Measurements from ENCODE around the gene LMTK3. TPM values are rescaled to one million over a fixed set of nuclear protein-coding genes. Genes with fewer than 3 reads are reported as not detected.

The LMTK3 gene
- total and polyA plus RNA-seq, 4 donors, result 8.8 to 76.5 (median 38.3) TPM

DNA sequence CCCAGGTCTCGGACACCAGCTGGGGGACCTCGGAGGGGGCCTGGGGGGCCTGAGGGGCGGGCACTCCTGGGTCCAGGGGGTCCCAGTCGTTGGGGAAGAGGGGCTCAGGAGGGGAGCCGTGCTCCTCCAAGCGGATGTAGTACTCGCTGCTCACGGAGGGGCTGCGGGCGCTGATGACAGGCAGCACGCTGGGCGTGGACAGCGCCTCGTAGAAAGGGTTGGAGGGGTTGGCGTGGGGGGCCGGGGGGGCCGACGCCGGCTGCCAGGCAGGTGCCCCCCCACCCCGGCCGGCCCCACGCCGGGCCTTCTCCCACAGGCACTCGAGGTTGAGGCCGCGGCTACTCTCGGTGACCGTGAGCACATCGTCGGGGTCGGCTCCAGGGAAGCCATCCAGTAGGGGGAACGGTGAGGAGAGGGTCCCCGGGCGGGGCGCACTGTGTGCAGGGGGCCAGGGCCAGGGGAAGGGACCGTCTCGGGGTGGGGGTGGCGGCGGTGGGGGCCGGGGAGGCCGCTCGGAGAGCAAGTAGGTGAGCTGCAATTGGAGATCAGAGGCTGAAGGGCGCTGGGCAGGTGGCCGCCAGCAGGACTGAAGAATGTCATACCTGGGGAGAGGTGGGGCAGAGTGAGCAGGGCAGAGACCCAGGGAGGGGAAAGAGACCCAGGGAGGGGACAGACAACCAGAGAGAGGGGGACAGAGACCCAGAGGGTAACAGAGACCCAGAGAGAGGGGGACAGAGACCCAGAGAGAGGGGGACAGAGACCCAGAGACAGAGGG lies 12.1 kb downstream of the LMTK3 start:
- no peaks in the 10 kb centered on the region for H3K9me3 ChIP-seq (ENCODE audit: control insufficient read depth, insufficient read depth, low read length)
- H3K27me3 ChIP-seq (ENCODE audit: control insufficient read depth, insufficient read depth, low read length), result peaks cover 2% of the 10 kb centered on the region
- peaks cover 28% of the 10 kb centered on the region for H3K4me1 ChIP-seq (ENCODE audit: control insufficient read depth, insufficient read depth, low read length)
- no peak overlapping the region for H3K4me3 ChIP-seq (ENCODE audit: low read depth, low read length)
- H3K36me3 ChIP-seq (ENCODE audit: control insufficient read depth, insufficient read depth, low read length), result peaks cover 70% of the 10 kb centered on the region
- WGBS (ENCODE audit: insufficient coverage), result 75% methylated on average over 40 of the region's 44 CpGs
- DNase-seq (ENCODE audit: low read depth in 4 of 6, low spot score in 6 of 6), result no peak
- H3K27ac ChIP-seq (ENCODE audit: low read depth, low read length), result no peak overlapping the region

DNA sequence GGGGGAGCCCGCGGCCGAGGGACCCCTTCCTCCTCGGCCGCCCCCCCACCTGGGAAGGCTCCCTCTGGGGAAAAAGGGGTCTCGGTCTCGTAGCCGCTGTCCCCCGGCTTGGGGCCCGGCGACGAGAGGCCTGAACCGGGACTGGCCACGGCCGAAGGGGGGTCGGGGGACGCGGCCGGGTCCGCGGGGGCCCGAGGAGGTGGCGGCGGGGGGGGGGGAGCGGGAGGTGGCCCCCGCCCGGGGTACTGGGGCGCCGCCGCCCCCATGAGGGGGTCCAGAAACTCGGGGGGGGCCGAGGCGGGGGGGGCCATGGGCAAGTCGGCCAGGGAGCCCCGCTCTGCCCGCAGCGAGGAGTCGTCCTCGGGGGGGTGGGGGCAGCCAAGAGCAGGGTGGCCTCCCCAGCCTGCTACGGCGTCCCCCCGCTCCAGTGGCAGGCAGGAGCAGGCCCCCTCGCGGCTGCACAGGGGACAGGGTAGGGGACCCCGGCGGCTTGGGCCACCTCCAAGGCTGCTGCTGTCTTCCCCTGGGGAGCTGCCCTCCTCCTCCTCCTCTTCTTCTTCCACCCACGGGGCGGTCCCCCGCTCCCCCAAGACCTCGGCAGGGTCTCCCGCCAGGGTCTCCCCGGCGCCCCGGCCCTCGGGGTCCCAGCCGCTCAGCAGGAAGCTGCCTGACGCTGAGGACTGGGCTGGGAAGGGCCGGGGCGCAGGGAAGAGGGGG lies 12.9 kb downstream of the LMTK3 start:
- H3K4me1 ChIP-seq (ENCODE audit: control insufficient read depth, insufficient read depth, low read length), result peaks cover 34% of the 10 kb centered on the region
- WGBS (ENCODE audit: insufficient coverage), result 62% methylated on average over 21 of the region's 59 CpGs
- H3K27ac ChIP-seq (ENCODE audit: low read depth, low read length), result no peak overlapping the region
- H3K4me3 ChIP-seq (ENCODE audit: low read depth, low read length), result no peak overlapping the region
- peaks cover 2% of the 10 kb centered on the region for H3K27me3 ChIP-seq (ENCODE audit: control insufficient read depth, insufficient read depth, low read length)
- no peak for DNase-seq (ENCODE audit: low read depth in 4 of 6, low spot score in 6 of 6)
- no peaks in the 10 kb centered on the region for H3K9me3 ChIP-seq (ENCODE audit: control insufficient read depth, insufficient read depth, low read length)
- H3K36me3 ChIP-seq (ENCODE audit: control insufficient read depth, insufficient read depth, low read length), result peaks cover 66% of the 10 kb centered on the region

DNA sequence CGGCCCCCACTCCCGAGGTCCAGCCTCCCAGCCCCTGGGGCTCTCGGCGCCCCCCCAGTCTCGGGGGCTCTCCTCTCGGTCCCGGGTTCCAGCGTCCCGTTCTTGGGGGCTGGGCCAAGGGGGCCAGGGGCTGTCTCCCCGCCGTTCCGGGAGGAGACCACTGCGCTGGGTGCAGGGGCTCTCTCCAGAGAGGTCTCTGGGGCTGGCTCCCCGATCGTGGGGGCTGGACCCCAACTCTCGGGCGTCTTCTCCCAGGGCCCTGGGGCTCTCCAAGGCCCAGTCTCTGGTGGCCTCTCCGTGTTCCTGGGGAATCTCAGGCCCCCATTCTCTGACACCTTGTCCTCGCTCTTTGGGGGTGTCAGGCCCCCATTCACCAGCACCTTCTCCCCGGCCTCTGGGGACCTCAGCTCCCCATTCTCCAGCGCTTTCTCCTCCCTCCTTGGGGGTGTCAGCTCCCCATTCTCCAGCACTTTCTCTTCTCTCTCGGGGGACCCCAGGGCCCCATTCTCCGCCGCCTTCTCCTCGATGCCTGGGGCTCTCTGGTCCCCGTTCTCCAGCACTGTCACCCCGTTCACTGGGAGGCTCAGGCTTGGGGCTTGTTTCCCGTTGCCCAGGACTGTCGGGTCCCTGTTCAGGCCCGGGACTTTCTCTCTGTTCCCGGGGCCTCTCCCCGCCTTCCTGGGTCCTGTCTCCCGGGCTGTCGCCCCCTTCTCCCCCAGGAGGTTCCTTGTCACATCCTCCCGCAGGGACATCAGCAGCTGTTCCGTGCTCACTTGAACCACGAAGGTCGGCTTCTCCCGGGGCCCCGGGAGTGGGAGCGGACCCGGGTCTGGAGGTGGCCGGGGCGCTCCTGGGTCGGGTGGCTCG lies 13.7 kb downstream of the LMTK3 start:
- H3K27me3 ChIP-seq (ENCODE audit: control insufficient read depth, insufficient read depth, low read length), result peaks cover 2% of the 10 kb centered on the region
- H3K9me3 ChIP-seq (ENCODE audit: control insufficient read depth, insufficient read depth, low read length), result no peaks in the 10 kb centered on the region
- WGBS (ENCODE audit: insufficient coverage), result 70% methylated on average over 44 of the region's 46 CpGs
- no peak overlapping the region for H3K27ac ChIP-seq (ENCODE audit: low read depth, low read length)
- no peak for DNase-seq (ENCODE audit: low read depth in 4 of 6, low spot score in 6 of 6)
- H3K36me3 ChIP-seq (ENCODE audit: control insufficient read depth, insufficient read depth, low read length), result peaks cover 58% of the 10 kb centered on the region
- H3K4me3 ChIP-seq (ENCODE audit: low read depth, low read length), result no peak overlapping the region
- H3K4me1 ChIP-seq (ENCODE audit: control insufficient read depth, insufficient read depth, low read length), result peaks cover 38% of the 10 kb centered on the region

DNA sequence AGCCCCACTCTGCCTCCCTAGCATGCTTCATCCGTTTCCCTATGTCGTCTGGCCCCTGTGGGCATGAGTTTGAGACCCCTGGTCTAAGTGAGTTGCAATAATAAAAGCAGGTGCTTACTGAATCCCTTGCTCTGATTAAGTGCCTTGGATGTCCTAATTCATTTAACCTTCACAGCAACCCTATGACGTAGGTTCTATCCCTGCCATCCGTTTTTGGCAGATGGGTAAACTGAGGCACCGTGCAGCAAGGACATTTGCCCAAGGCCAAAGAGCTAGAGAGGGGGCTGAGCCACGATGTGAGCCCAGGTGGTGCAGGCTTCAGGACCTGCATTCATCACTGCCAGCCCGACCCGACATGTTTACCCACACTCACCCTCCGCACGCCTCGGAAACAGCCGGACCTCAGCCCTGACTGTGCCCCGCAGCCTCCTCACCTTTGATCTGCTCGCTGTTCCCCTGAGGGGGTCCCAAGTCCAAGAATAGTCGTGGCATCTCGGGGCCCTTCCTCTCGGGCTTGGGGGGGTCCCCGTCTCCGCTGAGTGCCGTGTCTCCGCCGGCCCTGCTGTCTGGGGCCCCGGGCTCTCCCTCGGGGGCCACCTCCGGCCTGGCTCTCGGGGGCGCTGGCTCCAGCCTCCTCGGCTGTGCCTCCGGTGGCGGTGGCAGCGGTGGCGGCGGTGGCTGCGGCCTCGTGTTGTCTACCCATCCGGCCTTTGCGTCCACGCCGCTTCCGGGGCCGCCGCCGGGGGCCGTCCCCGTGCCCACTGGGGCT lies 14.5 kb downstream of the LMTK3 start:
- 68% methylated on average over 45 of the region's 45 CpGs for WGBS (ENCODE audit: insufficient coverage)
- H3K4me1 ChIP-seq (ENCODE audit: control insufficient read depth, insufficient read depth, low read length), result peaks cover 41% of the 10 kb centered on the region
- H3K4me3 ChIP-seq (ENCODE audit: low read depth, low read length), result no peak overlapping the region
- no peak overlapping the region for H3K27ac ChIP-seq (ENCODE audit: low read depth, low read length)
- peaks cover 50% of the 10 kb centered on the region for H3K36me3 ChIP-seq (ENCODE audit: control insufficient read depth, insufficient read depth, low read length)
- H3K27me3 ChIP-seq (ENCODE audit: control insufficient read depth, insufficient read depth, low read length), result peaks cover 2% of the 10 kb centered on the region
- no peak for DNase-seq (ENCODE audit: low read depth in 4 of 6, low spot score in 6 of 6)
- no peaks in the 10 kb centered on the region for H3K9me3 ChIP-seq (ENCODE audit: control insufficient read depth, insufficient read depth, low read length)

DNA sequence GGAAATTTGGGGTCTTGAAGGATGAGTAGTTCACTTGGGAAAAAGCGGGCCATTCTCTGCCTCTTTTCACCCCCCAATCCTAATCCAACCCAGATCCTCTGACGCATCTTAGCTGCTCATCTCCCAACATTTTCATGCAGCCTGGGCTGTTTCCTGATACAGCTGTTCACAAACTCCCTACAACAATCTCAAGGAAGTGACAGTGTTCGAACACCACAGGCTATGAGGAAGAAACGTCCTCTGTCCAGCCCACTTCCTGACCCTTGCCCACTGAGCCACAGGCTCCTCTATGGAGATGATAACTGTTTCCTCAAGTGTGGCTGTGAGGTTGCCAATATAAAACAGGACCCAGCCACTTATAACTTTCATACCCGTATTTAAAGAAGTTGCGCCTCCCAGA lies 16.2 kb downstream of the LMTK3 start:
- peaks cover 40% of the 10 kb centered on the region for H3K36me3 ChIP-seq (ENCODE audit: control insufficient read depth, insufficient read depth, low read length)
- H3K4me3 ChIP-seq (ENCODE audit: low read depth, low read length), result no peak overlapping the region
- WGBS (ENCODE audit: insufficient coverage), result 85% methylated on average over 3 of the region's 6 CpGs
- no peak overlapping the region for H3K27ac ChIP-seq (ENCODE audit: low read depth, low read length)
- peaks cover 50% of the 10 kb centered on the region for H3K4me1 ChIP-seq (ENCODE audit: control insufficient read depth, insufficient read depth, low read length)
- no peak for DNase-seq (ENCODE audit: low read depth in 4 of 6, low spot score in 6 of 6)
- no peaks in the 10 kb centered on the region for H3K9me3 ChIP-seq (ENCODE audit: control insufficient read depth, insufficient read depth, low read length)
- H3K27me3 ChIP-seq (ENCODE audit: control insufficient read depth, insufficient read depth, low read length), result peaks cover 7% of the 10 kb centered on the region

DNA sequence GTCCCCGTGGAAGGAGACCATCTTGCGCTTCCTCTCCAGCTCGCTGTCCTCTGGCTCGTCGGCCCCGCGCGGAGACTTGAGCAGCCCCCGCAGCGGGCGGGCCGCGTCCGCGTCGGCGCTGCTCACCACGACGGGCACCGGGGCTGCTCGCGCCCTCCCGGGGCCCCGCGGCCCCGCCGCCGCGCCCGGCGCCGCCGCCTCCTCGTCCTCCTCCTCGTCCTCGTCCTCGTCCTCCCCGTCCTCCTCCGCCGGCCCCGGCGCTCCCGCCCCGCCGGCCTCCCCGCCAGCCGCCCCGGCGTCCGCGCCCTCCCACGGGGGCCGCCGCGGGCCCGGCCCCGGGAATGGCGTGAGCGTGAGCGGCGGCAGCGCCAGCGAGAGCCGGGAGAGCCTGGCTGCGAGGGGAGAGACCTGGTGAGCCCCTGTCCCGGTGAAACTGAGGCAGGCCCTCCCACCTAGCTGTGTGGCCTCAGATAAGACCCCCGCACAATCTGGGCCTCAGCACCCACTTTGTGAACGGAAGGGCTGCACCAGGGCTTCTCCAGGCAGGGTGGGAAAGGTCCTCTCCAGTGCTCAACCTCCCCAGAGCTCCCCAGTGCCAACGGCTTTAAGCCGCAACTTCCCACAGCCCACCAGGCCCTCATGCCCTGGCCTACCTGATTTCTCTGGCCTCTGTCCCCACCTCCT lies 17.8 kb downstream of the LMTK3 start:
- Histone ChIP-seq H3K36me3 (ENCODE audit: control insufficient read depth, insufficient read depth, low read length) (peaks cover 36% of the 10 kb centered on the region), H3K27ac (ENCODE audit: low read depth, low read length) (peak overlapping the region; percentile 47), H3K9me3 (ENCODE audit: control insufficient read depth, insufficient read depth, low read length) (no peaks in the 10 kb centered on the region), H3K27me3 (ENCODE audit: control insufficient read depth, insufficient read depth, low read length) (peaks cover 7% of the 10 kb centered on the region), H3K4me1 (ENCODE audit: control insufficient read depth, insufficient read depth, low read length) (peaks cover 54% of the 10 kb centered on the region), H3K4me3 (ENCODE audit: low read depth, low read length) (peak overlapping the region; percentile 48)
- no peak for DNase-seq (ENCODE audit: low read depth in 4 of 6, low spot score in 6 of 6)
- WGBS (ENCODE audit: insufficient coverage), result 4% methylated on average over 70 of the region's 70 CpGs

DNA sequence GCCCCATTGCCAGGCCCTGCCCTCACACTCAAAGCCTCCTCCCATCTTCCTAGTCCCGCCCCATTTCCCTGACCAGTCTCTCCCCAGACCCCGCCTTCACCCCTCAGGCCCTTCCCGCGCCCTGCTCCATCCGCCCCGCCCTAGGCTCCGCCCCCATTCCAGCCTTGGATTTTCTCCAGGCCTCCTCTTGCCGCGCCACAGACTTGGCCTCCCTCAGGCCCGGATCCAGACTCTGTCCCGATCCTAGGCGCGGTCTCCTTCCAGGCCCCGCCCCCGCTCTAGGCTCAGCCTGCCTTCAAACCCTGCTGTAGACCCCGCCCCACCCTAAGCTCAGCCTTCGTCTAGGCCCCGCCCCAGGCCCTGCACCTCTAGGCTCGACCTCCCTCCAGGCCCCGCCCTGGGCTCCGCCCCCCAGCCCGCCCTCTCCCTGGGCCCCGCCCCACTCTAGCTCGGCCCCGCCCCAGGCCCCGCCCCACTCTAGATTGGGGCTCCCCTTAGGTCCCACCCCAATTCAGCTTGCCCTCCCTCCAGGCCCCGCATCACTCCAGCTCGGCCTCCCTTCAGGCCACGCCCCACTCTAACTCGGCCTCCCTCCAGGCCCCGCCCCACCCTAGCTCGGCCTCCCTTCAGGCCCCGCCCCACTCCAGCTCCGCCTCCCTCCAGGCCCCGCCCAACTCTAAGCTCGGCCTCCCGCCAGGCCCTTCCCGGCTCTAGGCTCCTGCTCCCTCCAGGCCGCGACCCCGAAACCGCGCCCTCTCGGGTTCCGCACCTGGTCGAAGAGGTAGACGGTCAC lies 18.5 kb downstream of the LMTK3 start:
- 3% methylated on average over 40 of the region's 47 CpGs for WGBS (ENCODE audit: insufficient coverage)
- Histone ChIP-seq H3K36me3 (ENCODE audit: control insufficient read depth, insufficient read depth, low read length) (peaks cover 36% of the 10 kb centered on the region), H3K27me3 (ENCODE audit: control insufficient read depth, insufficient read depth, low read length) (peaks cover 7% of the 10 kb centered on the region), H3K27ac (ENCODE audit: low read depth, low read length) (peak overlapping the region; percentile 47), H3K4me3 (ENCODE audit: low read depth, low read length) (peak overlapping the region; percentile 48), H3K9me3 (ENCODE audit: control insufficient read depth, insufficient read depth, low read length) (no peaks in the 10 kb centered on the region), H3K4me1 (ENCODE audit: control insufficient read depth, insufficient read depth, low read length) (peaks cover 53% of the 10 kb centered on the region)
- peak in 2 of 6 donors; percentile 86 to 91 for DNase-seq (ENCODE audit: low read depth in 4 of 6, low spot score in 6 of 6)

DNA sequence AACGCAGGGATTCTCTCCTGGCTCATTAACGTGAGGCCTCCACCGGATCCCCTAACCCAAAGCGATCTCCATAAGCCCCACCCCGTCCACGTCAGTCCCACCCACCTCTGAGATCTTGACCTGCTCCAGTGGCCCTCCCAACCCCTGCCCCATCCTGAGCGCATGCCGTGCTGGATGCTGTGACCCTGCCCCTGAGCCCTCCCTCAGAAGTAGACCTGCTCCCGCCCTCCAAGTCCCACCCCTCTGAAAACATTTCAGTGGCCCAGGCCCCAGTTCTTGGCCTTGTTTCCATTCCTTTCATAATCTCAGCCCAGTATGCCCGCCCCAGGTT lies 19.9 kb downstream of the LMTK3 start:
- peaks cover 29% of the 10 kb centered on the region for H3K36me3 ChIP-seq (ENCODE audit: control insufficient read depth, insufficient read depth, low read length)
- no peak overlapping the region for H3K27ac ChIP-seq (ENCODE audit: low read depth, low read length)
- DNase-seq (ENCODE audit: low read depth in 4 of 6, low spot score in 6 of 6), result no peak
- 29% methylated on average over 10 of the region's 10 CpGs for WGBS (ENCODE audit: insufficient coverage)
- H3K4me3 ChIP-seq (ENCODE audit: low read depth, low read length), result no peak overlapping the region
- peaks cover 43% of the 10 kb centered on the region for H3K4me1 ChIP-seq (ENCODE audit: control insufficient read depth, insufficient read depth, low read length)
- H3K9me3 ChIP-seq (ENCODE audit: control insufficient read depth, insufficient read depth, low read length), result no peaks in the 10 kb centered on the region
- H3K27me3 ChIP-seq (ENCODE audit: control insufficient read depth, insufficient read depth, low read length), result peaks cover 7% of the 10 kb centered on the region

Measured in spinal cord (tissue), 10 donors.